Vagina (tissue), 2 donors: Measurements from ENCODE around the gene RAMACL.

Source experiments
- CTCF ChIP-seq, 3 experiments: fragments of 450-650 bp in 2 of 3; fragments of 200-600 bp in 1 of 3; sonication (generic) in 1 of 3; IDR thresholded peaks; one replicate each; pipeline ENCODE4 v1.5.1; 2017 to 2019; ENCODE audit warnings: antibody characterized with exemption in 3 of 3, mild to moderate bottlenecking in 2 of 3, moderate library complexity in 2 of 3
- POLR2A ChIP-seq, 2 donors: fragments of 450-650 bp; IDR thresholded peaks; one replicate each; pipeline ENCODE4 v1.6.1; 2017; ENCODE audit warnings: antibody characterized with exemption in 2 of 2, mild to moderate bottlenecking in 2 of 2, moderate library complexity in 2 of 2
- POLR2AphosphoS5 ChIP-seq, 2 donors: sonication (generic); formaldehyde crosslinking; IDR thresholded peaks; one replicate each; pipeline ENCODE4 v1.9.0; 2017; ENCODE audit warnings: antibody characterized with exemption in 2 of 2, mild to moderate bottlenecking in 2 of 2, low read depth in 1 of 2; ENCODE audit not compliant: insufficient read depth in 1 of 2

DNA sequence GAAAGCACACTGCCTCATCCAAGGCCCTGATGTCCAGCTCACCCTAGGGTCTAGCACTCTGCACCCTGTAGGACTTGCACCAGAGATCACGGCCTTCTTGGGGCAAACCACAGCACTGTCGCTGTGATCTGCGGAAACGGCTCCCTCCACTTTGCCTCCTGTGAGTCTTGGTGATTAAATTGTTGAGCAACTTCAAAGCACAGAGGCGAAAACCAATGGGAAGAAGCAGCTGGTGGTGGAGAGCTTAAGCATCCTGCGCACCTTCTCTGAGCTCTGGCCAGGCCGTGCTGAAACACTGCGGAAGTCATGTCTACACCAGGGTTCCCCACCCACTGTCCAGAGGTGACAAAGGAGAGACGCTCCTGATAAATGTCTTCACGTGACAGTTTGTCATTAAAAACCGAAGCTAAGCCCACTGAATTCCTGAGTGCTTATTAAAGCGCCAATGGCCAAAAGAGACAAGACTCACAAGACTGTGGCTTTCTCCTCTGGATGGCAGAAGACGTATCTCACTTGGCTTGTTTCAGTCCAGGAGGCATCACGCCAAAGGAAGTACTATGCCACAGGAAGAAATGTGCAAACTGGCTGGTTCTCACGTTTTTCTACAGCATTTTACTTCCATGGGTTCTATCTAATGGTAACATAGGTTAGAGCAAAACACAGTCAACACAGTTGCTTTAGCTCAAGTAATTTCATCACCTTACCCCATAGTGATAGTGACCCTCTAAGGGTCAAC lies 3.1 kb downstream of the RAMACL start:
- TF ChIP-seq CTCF (IDR thresholded peaks at IDR 0.05) (no peak), POLR2AphosphoS5 (IDR thresholded peaks at IDR 0.05; ENCODE audit: insufficient read depth in 1 of 2, low read depth in 1 of 2) (no peak), POLR2A (IDR thresholded peaks at IDR 0.05) (no peak)
